T1000 (cell line): Measurements from ENCODE around the gene ANKRD53.
"Not testable (repeated sequence)": the region's sequence is repeated elsewhere in the genome, so short reads cannot be mapped to it uniquely, and the experiment has no call there.

ENCODE experiments used
- DNase-seq: peaks from one replicate; lab custom pipeline; 2025; ENCODE audit warnings: mixed read lengths; lab: John Stamatoyannopoulos, UW

The ANKRD53 gene

DNA sequence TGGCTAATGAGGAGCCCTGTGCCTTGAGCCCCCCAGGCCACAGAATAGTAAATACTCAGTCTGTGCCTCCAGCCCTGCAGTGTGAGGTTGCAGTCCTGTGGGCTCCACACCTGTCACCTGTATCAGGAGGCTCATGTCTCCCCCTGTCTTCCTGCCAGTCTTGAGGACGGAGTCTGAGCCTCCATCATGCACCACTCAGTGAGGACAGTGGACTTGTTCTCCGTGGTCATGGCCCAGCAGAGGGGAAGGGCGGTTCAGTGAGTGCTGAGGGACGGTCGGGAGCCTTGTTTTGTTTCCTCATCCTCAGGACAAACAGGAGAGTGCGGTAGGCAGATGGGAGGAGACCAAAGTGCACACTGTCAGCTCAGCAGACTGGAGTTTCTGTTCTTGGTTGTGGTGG is 33.4 kb downstream of the ANKRD53 start:
- not testable (repeated sequence) for DNase-seq

DNA sequence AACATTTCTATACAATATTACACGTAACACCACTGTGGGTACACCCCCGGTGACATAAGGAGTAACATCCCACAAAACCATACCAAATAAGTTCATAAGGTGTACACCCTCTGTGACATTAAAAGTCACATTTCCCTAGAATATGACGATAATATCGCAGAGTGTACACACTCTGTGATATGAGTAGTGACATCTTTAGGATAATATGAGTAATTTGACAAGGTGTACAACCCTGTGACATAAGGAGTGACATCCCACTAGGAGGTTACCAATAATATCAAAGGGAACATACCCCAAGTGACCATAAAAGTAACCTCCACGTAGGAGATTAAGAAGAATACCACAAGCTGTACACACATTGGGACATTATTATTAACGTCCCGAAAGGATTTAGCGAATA is 40.2 kb downstream of the ANKRD53 start:
- DNase-seq: no peak

DNA sequence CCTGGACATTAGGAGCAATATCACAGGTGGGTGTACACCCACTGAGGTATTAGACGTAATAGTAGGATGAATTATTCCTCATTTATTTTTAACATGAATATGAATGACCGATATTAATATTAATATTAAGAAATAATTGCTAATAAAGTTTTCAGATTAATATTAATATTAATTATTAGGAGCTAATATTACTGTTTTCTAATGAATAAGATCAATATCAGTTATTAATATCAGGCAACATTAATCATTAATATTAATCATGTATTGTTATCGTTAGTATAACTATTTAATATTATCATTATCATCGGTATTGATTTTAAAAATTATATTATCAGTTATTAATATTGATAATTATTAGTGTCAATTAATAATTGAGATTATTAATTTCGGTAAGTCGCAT is 41.6 kb downstream of the ANKRD53 start:
- DNase-seq: not testable (repeated sequence)

GRCh38 chr2:71021394-71021793 is 43.0 kb downstream of the ANKRD53 start:
- not testable (repeated sequence) for DNase-seq

DNA sequence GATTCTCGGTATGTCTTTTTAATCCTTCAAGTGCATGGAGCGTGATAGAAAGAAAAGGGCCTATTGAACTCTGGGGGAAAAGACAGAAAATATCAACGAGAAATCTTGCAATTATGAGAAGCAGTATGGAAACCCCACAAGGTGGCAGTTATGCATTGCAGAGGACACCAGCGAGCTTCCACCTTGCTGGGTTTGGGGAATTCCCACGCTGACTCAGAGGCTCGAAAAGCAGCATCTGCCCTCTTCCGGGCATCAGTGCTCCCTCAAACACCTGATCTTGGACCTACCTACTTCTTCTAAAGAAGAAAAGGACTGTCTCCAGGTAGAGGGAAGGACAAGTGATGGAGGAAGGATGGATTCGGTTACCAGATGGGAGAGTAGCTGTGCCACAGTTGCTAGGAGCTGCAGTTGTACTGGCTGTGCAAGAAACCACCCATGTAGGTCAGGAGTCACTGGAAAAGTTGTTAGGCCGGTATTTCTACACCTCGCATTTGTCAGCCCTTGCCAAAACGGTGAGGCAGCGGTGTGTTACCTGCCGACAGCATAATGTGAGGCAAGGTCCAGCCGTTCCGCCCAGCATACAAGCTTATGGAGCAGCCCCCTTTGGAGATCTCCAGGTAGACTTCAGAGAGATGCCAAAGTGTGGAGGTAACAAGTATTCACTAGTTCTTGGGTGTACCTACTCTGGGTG is 45.3 kb downstream of the ANKRD53 start:
- not testable (repeated sequence) for DNase-seq
